K562 (cell line): ENCODE results near the gene VWA7. TPM values are rescaled to one million over a fixed set of nuclear protein-coding genes. Genes with fewer than 3 reads are reported as not detected.

ENCODE experiments used
- AFF4 ChIP-seq: sonication (generic); formaldehyde crosslinking; IDR thresholded peaks from 2 replicates; pipeline ENCODE4 v1.8.0; 2023; ENCODE audit warnings: mild to moderate bottlenecking, missing genetic modification reagents
- EHMT2 ChIP-seq: fragments of 450-650 bp; IDR thresholded peaks from 2 replicates; pipeline ENCODE4 v1.6.1; 2018; ENCODE audit warnings: antibody characterized with exemption
- FOSL1 ChIP-seq: fragments of 200-800 bp; sonication (Bioruptor generic); conservative IDR thresholded peaks from 2 replicates; pipeline ENCODE4 v1.6.1; 2016; ENCODE audit warnings: missing genetic modification characterization, missing compliant biosample characterization
- JUND ChIP-seq, 2 experiments: IDR thresholded peaks; 2 replicates in 1 of 2; 3 replicates in 1 of 2; pipeline ENCODE4 v1.6.1; 2011; ENCODE audit warnings: borderline replicate concordance in 2 of 2, low read depth in 2 of 2, low read length in 2 of 2, improper control_type of control experiment in 1 of 2, missing biosample characterization in 1 of 2, missing genetic modification characterization in 1 of 2, missing genetic modification reagents in 1 of 2
- NFE2 ChIP-seq: IDR thresholded peaks from 2 replicates; pipeline ENCODE4 v1.6.1; 2014; ENCODE audit warnings: antibody characterized with exemption, low read depth
- PHB ChIP-seq: fragments of 250-450 bp; sonication (Bioruptor Pico); IDR thresholded peaks from 2 replicates; pipeline ENCODE4 v1.5.0; 2021
- PKNOX1 ChIP-seq: fragments of 450-650 bp; IDR thresholded peaks from 2 replicates; pipeline ENCODE4 v1.6.1; 2016
- RREB1 ChIP-seq: fragments of 250-450 bp; sonication (Bioruptor Pico); IDR thresholded peaks from 2 replicates; pipeline ENCODE4 v1.4.0; 2020
- ZC3H11A ChIP-seq: IDR thresholded peaks from 2 replicates; pipeline ENCODE4 v1.6.1; 2012; ENCODE audit warnings: low read depth, low read length, improper control_type of control experiment
- polyA plus RNA-seq, 8 experiments: library from polyadenylated mRNA; depleted of rRNA in 4 of 8; stranded (reverse) in 5 of 8; unstranded in 3 of 8; fragments of >200 nt; fragmentation: Nextera tagmentation in 2 of 8; fragmentation: Illumina TruSeq in 1 of 8; extraction: Ambion mirVana in 2 of 8; extraction: Trizol in 1 of 8; gene quantifications; 2 replicates each; pipeline versions ENCODE4 v1.2.1 to v1.2.3, GENCODE V29; 2011 to 2014; ENCODE audit warnings: inconsistent platforms in 1 of 8, missing spikeins in 1 of 8
- total RNA-seq, 7 experiments: library from RNA; depleted of rRNA in 6 of 7; stranded (reverse); fragments of >200 nt in 6 of 7; fragmentation: Illumina TruSeq in 2 of 7; extraction: Trizol in 2 of 7; gene quantifications; 2 replicates each; pipeline versions ENCODE4 v1.2.1 to v1.2.3, GENCODE V29; 2011 to 2021; ENCODE audit warnings: low replicate concordance in 1 of 7

The VWA7 gene
- total and polyA plus RNA-seq, 9 of the 15 experiments (the other 6 are each of a cell fraction or from before 2014, with no cell fraction given): 0.18 to 2.9 (median 0.95) TPM

GRCh38 chr6:31725502-31726350 lies 51.4 kb downstream of the VWA7 start (continued):
- TF ChIP-seq RREB1 (CRISPR knock-in tag) (peak; percentile 62), EHMT2 (0 out of 2 replicates have a peak, but pooled peaks have one; percentile 57), JUND (IDR thresholded peaks at IDR 0.05; ENCODE audit: borderline replicate concordance, low read depth, low read length) (peak; percentile 26; the same call in 1 of the 2 replicates), JUND (tag; IDR thresholded peaks at IDR 0.05; ENCODE audit: borderline replicate concordance, low read depth, low read length) (peak; percentile 45; the same call in 1 of the 3 replicates), PKNOX1 (peak; percentile 78), PHB (CRISPR knock-in tag) (no peak; the same call in 1 of the 2 replicates), AFF4 (CRISPR knock-in tag) (peak; percentile 51; the same call in 1 of the 2 replicates), FOSL1 (tag) (peak; percentile 40), NFE2 (no peak), ZC3H11A (no peak)
